HG03108 (cell line): Measurements from ENCODE around the gene SETBP1.

Source experiments
- ATAC-seq: cut with Tn5 transposase; IDR thresholded peaks from one replicate; pipeline ENCODE4 v1.9.1; 2021; ENCODE audit warnings: moderate library complexity; ENCODE audit not compliant: unreplicated experiment

Gene SETBP1

DNA sequence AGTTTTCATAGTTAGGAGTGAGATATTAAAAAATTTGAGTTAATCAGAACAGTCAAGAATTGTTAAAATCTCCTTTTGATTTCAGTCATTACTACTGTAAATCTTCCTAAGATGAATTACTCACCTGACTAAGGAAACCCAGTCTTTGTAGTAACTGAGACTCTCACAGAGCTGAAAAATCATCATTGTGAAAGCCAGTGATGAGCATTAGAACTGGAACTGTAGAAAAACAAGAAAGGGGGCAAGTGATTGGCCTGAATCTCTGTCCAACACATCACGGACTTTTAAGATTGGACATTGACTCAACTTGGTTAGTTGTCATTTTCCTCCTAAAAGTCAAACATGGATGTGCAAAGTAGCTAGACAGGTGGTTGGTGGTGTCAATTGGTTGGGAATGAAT, 21.9 kb downstream of the SETBP1 start:
- ATAC-seq = no peak

DNA sequence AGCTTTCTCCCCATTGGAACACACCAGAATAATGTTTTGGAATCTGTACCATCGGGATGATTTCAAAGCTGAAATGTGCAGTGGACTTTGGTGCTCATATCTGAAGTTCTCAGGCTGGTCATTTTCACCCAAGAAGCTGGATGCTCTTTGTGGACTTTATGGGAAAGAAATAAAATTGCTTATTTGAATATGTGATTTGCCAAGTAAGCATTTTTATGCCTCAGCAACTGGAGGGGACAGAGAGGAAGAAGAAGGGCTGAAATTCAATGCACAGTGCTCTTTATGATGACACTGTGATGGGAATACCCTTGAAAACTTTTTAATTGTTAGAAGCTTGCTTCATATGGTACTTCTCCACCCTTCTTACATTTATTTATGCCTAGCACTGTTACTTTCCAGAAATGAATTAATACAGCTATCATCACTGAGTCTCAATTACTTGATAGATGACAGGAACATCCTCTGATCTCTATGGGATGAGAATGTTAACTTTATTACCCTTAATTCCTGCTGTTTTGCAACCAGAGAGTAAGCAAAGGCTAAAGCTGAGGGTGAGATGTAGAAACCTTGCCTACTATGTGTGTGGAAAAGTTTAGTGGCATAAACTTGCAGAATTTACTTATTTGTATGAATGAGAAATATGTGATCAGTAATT, 23.6 kb downstream of the SETBP1 start:
- no peak for ATAC-seq

DNA sequence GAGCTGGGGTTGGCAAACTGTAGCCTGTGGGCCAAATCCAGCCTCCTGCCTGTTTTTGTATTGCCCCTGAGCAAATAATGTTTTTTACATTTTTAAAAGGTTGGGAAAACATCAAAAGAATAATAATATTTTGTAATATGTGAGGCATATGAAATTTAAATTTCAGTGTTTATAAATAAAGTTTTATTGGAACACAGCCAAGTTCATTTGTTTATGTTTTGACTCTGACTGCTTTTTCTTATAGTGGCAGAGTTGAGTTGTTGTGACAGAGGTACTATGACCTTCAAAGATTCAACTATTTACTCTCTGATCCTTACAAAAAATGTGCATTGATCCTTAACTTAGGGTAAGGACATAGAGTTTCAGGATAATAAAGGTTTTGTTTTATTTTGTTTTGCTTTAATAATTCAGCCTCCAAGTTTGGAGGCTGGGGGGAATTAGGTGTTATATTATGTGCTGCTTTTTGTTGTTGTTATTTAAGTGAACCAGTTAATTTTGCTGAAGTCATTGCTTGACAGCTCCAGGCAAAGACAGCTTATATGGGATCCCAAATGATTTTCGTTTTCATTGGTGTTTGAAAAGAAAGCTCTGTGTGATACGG, 24.5 kb downstream of the SETBP1 start:
- ATAC-seq = no peak

DNA sequence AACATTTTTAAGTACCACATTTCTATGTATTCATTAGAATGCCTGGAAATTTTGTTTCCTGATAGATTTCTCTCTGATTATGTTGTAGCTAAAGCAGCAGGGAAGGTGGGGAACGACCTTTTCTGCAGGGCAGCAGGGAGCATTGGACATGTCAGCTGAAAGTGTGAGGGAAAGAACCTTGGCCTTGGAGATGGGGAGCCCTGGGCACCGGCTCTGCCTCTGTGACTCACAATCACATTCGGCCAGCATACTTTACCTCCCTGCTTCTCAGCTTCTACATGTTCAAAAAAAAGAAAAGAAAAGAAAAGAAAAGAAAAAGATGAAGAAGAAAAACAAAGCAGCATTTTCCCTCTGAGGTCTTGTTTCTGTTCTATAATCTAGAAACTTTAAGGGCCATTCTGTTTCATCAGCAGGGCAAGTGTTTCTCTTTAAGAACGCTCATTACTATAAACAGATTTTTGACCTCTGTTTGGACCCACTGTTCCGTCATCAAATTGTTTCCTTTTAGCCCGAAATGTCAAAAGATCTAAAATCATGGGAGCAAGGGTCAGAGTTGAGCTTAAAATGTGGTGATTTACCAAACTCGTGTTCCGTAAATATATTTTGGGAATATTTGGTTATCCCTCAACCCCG, 27.9 kb downstream of the SETBP1 start:
- no peak for ATAC-seq

DNA sequence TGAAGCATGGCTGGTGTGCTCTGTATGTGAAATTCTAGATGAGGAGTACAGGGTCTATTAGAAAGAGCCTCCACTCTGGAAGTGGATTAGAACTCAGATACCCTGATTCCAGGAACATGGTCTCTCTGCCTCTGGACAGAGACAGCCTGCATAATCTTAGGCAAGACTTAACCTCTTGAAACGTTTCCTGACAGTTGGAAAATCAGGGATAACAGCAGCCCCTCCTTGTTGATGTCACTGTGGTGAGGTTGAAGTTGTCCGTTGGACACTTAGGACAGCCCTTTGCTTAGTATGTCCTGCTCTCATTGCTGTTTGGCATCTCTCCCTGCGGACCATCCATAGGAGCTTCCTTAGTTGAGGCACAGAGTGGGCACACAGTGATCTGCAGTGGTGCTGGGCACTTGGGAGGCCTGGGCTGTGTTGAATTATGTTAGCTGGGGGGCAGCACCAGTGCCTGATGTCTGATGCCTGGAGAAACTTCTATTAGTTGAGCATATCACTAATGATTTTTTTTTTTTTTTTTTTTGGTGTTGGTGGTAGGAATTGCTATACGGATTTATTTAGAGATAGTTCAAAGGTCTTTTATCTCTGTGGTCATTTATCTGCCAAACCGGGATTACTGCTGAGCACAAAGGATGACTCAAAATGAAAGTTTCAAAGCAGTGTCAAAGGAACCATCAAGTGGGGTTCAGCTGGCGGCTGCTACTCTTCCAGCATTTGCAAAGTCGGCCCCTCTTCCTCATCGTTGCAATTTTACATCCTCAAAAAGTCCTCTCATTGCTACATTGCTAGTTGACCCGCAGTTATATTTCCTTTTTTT, 28.8 kb downstream of the SETBP1 start:
- peak; percentile 97 for ATAC-seq

DNA sequence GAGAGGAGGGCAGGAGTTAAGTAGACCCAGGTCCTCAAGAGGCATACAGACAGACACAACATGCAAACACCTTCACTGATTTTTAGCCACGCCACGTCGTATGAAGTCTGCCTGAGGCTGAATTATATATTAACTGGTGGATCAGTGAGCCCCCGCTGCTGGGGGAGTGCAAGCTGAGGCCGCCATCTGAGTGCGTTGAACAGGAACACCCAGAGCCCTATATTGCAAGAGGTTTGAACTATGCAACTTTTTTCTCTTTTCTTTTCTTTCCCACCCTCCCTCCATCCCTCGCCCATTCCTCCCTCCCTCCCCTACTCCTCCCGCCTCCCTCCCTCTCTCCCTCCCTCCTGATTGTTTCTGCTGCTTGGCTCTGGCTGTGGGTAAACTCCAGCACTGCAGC, 30.2 kb downstream of the SETBP1 start:
- no peak for ATAC-seq

DNA sequence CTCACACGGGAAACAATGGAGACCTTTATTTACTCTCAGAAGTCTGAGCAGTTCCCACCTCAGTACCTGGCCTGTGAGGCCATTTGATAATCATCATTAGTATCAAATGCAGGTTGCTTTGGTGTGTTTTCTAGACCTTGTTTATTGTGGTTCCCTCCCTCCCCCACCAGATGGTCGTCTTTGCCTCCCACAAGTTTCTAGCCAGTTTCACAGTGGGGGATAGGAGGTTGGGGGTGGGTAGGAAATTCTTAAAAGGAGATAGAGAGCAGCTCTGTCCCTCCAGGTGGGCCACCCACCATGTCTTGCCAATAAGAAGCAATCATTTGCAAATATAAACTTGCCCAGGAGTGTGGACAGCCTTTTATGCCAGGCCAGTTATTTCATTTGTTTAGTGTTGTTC, 31.3 kb downstream of the SETBP1 start:
- no peak for ATAC-seq

DNA sequence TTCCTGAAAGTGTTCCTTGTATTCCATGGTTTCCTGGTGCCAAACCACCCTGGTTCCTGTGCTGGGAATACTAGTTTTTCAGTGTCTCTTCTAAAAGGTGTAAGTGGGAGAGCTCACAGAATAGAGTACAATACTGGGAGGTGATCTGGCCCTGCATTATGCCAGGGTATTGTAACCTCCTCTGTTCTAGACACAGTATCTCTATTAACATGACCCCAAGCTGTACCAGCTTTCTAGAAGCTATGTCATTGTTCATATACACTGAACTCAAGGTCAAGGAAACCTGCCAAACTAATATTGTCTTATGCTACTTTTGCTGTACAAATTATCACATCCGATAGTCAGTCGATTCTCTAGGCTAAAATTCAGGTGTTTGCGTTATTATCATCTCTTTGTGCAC, 32.7 kb downstream of the SETBP1 start:
- no peak for ATAC-seq

DNA sequence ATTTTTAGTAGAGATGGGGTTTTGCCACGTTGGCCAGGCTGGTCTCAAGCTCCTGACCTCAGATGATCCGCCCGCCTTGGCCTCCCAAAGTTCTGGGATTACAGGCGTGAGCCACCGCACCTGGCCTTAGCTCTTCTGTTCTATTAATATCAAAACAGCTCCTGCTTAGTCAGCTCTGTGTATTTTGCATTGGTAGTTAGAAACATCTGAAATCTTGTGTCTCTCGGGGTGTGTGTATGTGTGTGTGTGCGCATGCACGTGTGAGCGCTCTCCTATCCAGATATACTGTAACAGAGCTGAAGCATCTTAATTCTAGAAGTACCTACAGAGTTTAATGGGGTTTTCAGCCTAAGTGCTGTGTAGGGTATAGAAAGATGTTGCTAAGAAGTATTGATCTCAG, 33.7 kb downstream of the SETBP1 start:
- no peak for ATAC-seq

DNA sequence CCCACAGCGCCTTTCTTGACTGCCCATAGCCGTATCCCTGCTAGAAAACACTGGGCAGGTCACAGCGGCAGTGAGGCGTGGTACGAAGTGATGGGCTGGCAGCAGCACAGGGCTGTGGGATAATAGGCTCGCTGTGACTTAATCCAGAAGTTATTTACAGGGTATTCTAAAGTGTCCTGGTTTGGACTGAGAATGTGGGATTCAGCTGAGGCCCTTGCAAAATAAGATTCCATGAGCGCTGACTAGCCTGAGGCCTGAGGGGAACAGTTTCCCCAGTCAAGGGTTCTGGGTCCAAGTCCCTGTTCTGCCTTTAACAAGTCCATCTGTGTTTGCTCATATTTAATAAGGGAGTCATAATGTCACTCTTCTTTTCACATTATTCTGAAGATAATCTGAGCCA, 34.6 kb downstream of the SETBP1 start:
- ATAC-seq = no peak

DNA sequence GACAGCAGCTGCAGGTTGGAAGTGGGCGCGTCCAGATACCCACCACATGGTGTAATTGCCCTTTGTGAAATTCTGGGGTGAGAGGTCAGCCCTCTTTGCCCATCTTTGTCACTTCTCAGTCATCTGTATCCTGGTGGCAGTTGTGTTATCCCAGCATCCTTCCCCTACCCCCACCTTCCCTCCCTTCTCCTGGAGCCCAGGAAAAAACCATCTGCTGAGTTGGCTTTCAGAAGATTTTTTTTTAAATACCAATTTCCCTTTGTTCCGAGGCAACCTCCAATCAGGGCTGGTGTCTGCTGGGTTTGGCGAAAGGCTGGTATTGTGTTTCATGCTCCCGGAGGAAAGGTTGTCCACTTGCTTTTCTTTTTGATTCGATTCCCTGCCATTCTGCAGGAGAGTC, 35.2 kb downstream of the SETBP1 start:
- ATAC-seq = no peak

DNA sequence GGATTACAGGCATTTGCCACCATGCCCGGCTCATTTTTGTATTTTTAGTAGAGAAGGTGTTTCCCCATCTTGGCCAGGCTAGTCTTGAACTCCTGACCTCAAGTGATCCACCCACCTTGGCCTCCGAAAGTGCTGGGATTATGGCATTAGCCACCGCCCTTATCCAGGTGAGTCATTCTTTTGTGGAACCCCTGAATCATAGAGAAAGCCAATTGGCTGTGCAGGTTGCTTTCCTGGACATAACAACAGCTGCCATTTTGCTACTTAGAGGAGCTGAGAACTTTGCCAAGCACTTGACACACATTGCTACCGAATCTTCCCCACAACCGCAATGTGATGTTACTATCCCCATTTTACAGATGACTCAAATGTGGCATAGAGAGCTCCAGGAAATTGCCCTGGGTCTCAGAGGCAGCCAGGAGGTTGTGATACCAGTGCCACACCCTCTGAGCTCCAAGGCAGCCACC, 36.0 kb downstream of the SETBP1 start:
- no peak for ATAC-seq

DNA sequence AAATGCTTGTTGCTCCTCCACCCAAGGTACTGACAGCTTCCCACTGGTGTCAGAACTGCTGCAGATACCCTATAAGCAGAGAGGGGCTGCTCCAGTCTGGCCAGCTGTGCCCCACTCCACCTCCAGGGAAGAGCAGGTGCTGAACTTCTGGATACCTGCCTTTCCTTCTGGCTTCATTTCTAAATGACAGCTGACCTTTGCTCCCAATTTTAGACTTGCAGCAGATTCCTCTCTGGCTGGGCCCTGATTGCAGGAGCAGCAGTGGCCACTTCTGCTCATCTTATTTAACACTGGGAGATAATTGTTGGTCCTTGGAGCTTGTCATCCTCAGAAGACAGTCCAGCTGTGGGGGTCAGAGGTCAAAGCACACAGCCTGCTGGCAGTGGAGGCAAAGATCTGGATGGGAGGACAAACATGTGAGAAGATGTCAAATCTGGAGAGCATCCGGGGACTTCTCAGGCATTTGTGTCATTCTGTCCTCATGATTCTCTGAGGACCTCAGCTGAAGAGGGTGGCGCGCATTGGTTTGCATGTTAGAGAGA, 38.9 kb downstream of the SETBP1 start:
- no peak for ATAC-seq

DNA sequence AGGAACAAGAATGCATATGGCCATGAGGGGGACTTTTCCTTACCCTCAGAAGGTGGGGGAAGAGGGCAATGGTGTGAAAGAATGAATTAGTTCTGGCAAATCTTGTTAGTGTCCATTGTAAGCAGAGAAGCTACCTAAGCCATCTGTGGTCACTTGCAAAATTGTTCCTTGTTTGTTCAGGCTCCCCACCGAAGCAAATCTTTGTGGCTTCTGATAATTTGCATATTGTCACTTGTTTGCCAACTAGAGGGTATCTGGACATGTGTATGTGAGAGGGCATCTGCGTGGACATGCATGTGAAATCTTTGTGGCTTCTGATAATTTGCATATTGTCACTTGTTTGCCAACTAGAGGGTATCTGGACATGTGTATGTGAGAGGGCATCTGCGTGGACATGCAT, 41.1 kb downstream of the SETBP1 start:
- peak; percentile 52 for ATAC-seq

DNA sequence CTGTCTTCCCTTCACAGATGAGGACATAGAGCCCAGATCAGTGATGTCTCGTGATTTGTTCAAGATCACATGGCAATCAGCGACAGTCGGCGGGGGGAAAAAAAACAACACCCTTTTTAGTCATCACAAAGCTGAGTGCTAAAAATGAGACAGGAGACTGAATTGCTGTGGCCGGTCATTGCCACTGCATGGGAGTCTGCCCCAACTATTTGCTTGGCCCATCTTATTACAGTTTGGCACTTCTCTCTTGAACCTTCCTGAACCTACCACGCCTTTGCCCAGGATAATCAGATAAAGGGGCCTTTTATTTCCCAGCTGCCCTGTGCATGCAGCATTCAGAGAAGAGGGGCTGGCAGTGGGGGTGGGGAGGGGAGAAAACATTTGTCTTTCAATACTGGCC, 42.7 kb downstream of the SETBP1 start:
- no peak for ATAC-seq

DNA sequence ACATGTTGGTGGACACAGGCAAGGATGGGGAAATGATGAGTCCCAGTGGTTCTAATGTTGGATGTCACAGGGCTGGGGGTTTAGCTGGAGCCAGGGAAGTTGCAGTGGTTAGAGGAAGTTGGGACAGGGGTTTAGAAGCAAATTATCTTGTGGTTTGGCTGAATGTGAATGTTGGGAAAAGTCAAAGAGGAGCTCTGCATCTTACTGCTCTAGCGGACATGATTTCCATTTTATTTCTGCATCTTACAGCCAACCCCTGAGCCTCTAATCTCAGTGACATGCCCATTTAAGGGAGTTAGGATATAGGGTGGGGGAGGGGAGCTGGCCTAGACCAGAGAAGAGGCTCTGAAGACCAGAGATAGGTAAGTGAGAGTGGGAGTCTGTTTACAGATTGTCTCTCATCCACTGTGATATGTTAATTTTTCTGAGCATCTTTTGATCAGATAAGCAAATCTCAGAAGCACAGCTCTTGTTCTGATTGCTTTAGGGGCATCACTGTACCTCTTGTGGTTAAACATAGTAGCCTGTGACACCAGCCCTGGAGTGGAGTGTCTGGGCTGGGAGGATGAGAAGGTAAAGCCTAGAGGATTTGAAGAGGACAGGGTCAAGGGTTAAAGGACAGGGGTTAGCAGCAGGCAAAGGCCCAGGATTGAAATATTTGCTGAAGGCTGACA, 43.6 kb downstream of the SETBP1 start:
- no peak for ATAC-seq

DNA sequence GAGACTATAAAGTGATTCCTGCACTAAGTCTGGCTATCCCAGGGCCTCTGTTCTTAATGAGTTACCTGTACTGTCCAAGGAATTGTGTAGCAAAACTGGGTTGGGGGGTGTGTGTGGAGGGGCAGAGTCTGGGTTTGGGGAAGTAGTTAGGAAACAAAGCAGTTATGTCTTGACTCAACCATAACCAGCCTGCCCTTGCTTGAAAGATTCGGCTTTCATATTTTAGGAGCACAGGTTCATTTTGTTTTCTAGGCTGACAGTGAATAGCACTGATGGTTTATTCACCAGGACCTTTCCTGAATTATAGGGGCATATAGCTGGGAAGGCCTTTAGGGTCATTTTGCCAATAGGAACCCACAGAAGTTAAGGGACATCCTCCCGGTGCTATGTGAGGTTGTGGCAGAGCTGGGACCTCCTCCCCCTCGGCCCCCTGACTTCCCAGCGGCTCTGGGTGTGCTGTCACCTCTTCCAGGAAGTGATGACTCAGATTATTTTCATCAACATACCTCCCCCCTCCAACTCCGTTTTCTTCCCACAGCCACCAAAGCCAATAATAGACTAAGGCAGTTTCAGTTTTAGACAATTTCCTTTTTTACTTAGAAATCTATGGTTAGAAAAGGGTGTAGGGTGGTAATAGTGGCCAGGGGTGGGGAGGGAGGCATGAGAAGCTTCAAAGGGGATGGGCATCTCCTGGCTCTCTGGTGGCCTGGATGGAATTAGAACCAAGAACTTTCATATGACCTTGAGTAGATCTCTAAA, 44.8 kb downstream of the SETBP1 start:
- peak; percentile 38 for ATAC-seq

DNA sequence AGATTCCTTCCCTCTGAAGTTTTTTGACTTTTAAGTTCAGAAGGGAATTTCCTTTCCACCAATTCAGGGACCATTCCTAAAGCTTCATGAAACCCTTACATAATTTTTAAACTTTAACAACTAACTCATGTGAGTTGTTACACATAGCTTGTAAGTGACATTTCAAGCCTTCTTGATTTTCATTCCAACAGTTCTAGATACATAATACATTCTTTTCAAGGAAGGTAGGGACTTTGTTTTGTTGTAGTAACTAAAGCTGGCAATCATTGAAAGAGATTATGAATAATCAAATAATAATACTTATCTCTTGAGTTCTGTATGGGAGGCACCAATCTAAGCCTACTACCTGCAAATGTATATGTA, 45.4 kb downstream of the SETBP1 start:
- no peak for ATAC-seq

DNA sequence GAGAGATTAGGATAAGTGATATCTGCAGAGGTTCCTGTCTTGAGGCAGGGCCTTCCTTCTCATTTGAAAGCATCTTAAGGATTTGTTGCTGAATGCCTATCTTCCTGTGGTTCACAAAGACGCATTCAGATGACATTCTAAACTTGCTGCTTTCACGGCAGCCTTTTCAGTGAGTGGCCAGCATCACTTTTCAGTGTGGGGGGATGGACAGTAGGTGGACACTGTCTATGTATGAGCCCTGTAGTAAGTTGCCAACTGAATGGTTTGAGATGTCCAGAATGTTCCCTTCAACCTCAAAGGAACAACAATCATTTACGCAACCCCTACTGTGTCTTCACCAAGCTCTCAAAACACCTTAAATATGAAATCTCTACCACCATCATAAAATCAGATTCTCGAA, 46.6 kb downstream of the SETBP1 start:
- no peak for ATAC-seq

DNA sequence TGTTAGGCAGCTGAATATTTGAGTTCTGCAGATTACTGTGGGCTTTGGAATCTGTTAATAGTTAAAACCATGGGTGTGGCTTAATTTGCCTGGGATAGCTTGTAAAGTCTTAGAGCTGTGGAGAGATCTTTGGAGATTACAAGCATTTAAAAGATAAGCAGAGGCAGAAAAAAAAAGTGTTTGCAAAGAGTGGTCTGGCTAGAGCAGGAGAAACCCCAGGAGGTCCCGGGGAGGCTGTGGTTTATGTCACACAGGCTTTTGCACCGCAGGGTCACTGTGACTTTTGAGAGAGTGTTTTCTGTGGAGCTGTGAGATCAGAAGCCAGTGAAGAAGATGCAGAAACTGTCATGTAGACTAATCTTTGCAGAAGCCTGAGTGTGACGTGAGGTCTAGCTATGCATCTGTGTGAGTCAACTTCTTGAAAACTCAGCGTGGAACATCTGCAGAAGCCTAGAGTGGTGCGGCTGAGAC, 49.0 kb downstream of the SETBP1 start:
- ATAC-seq = no peak
